ENCODE results near the gene B3GALT6.

The B3GALT6 gene

DNA sequence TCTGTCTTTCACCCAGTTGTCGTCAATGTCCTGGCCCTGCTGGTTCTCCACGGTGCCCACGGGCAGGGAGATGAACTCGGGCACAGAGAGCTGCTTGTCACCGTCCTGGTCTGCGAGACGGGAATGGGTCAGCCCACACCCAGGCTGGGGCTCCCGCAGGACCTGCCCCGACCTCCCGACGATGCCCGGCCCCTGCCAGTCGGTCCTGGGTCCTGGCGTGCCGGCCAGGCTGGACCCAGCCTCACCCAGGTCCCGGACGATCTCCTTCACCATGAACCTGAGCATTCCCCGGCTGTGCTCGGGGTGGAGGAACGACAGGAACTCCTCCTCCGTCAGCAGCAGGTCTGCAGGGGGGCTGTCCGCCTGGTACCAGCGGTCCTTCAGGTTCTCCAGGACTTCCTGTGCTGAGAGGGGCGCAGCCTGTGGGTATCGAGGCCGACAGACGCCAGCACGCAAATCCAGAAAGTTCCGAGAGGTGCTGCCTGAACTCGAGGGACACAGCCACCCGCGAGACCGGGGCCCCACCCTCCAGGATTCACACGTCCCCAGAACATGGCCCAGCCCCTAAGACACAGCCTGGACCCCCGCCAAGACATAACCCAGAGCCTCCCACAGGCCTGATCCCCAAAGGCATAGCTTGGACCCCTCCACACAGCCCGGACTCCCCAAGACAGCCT lies 13.4 kb upstream of the B3GALT6 start:
- DNase-seq (ENCODE audit: low read depth), result no peak
- no peak overlapping the region for H3K4me3 ChIP-seq (ENCODE audit: control insufficient read depth, low read depth, low read length)
- TF ChIP-seq, protein P1, sequence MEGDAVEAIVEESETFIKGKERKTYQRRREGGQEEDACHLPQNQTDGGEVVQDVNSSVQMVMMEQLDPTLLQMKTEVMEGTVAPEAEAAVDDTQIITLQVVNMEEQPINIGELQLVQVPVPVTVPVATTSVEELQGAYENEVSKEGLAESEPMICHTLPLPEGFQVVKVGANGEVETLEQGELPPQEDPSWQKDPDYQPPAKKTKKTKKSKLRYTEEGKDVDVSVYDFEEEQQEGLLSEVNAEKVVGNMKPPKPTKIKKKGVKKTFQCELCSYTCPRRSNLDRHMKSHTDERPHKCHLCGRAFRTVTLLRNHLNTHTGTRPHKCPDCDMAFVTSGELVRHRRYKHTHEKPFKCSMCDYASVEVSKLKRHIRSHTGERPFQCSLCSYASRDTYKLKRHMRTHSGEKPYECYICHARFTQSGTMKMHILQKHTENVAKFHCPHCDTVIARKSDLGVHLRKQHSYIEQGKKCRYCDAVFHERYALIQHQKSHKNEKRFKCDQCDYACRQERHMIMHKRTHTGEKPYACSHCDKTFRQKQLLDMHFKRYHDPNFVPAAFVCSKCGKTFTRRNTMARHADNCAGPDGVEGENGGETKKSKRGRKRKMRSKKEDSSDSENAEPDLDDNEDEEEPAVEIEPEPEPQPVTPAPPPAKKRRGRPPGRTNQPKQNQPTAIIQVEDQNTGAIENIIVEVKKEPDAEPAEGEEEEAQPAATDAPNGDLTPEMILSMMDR (IDR thresholded peaks at IDR 0.05; ENCODE audit: control insufficient read depth, insufficient read depth, low read depth, low read length, missing control alignments), result no peak

DNA sequence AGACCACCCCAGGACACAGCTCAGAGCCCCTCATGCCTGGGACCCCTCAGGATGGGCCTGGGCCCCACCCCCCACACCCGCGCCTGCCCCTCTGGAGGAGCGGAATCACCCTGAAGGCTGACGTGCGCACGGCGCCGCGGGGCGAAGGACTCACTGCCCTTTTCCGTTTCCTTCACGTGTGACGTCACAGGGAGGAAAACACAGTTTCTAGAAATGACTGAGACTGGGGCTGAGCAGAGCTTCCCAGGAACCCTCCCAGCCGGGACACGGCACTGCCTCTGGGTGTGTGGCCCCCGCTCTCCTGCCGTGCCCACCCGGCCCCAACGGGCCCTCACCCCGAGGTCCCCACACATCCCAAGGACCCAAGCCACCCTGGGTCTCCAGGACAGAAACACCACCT lies 12.7 kb upstream of the B3GALT6 start:
- TF ChIP-seq, protein P1 (IDR thresholded peaks at IDR 0.05; ENCODE audit: control insufficient read depth, insufficient read depth, low read depth, low read length, missing control alignments), result no peak
- DNase-seq (ENCODE audit: low read depth), result no peak
- no peak overlapping the region for H3K4me3 ChIP-seq (ENCODE audit: control insufficient read depth, low read depth, low read length)

DNA sequence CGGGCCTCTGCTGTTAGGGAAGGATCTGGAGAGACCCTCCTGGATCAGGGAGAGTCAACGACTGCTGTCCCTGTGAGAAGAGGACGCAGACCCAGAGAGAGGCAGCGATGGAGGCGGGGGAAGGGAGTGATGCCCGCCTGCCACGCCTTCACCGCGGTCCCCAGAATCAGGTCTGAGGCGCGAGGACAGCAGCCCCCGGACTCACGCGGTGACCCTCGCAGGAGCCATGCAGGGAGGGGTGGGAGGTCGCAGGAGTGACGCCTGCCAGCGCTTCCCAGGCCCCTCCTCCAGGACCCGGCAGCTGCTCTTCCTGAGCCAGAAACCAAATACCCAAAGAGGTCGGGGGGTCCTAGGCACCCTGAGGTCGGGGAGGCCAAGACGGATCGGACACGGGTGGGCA lies 11.8 kb upstream of the B3GALT6 start:
- no peak overlapping the region for H3K4me3 ChIP-seq (ENCODE audit: control insufficient read depth, low read depth, low read length)
- no peak for DNase-seq (ENCODE audit: low read depth)
- TF ChIP-seq, protein P1 (IDR thresholded peaks at IDR 0.05; ENCODE audit: control insufficient read depth, insufficient read depth, low read depth, low read length, missing control alignments), result no peak

DNA sequence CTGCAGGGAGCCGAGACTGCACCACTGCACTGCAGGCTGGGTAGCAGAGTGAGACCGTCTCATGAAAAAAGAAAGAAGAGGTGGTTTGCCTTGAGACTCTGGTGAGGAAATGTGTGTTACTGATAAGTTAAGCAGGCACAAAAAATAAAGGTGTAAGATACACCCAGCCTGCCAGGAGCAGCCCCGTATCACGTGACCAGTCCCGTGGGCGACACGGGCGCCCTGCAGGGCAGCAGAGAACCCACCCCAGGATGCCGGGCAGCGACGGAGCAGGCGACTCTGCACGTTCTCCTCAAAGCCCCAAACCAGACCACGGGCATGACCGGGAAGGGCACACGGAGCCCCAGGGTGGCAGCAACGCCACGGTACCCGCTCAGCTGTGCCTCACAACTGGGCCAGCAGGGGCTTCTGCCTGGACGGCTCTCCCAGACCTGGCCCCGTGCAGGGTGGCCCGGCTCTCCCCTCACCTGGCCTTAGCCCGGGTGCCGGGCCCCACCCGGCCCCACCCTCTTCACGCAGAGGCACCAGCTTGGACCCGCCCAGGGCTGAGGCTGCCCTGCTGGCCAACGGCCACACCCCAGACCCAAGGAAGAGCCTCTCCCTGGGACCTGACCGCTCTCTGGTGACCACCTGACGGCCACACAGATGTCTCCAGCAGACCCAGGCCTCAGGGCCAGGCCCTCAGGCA lies 10.0 kb upstream of the B3GALT6 start:
- no peak overlapping the region for H3K4me3 ChIP-seq (ENCODE audit: control insufficient read depth, low read depth, low read length)
- DNase-seq (ENCODE audit: low read depth), result no peak
- TF ChIP-seq, protein P1 (IDR thresholded peaks at IDR 0.05; ENCODE audit: control insufficient read depth, insufficient read depth, low read depth, low read length, missing control alignments), result no peak

DNA sequence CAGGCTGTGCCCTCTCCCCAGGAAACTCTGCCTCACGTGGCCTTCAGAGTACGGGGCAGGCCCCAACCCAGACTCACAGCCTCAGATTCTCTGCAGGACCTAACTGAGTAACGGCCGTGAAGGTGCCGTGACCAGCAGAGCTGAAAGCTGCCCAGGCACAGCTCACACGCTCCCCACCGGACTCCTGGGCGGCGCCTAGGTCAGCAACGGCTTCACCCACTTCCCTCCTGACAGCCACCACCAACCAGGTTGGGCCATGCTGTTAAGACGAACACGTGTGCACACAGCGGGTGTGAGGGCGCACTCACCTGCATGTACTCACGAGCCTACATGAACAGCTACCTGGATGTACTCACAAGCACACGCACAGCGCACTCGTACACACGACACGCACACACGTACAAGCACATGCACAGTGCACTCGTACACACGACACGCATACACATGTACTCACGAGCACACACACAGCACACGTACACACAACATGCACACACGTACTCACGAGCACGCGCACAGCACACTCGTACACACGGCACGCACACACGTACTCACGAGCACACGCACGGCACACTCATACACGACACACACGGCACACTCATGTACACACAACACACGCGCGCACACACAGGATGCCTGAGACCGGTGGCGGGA lies 9.3 kb upstream of the B3GALT6 start:
- DNase-seq (ENCODE audit: low read depth), result no peak

DNA sequence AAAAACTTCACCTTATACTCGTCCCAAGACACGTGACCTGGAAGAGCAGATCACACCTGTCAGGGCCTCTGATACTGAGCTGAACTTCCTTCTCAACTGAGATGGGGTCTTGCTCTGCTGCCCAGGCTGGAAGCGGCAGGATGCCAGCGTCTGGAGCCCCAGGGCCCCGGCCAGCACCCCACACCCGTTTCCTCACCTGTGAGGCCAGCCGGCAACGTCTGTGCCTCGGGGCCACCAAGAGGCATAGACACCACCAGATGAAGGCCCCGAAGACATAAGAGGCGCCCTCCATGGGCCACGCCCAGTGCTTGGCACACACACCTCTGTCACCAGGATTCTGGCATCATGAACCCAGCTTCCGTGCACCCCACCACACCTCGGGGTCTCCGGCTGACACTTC lies 8.7 kb upstream of the B3GALT6 start:
- TF ChIP-seq, protein P1 (IDR thresholded peaks at IDR 0.05; ENCODE audit: control insufficient read depth, insufficient read depth, low read depth, low read length, missing control alignments), result no peak
- H3K4me3 ChIP-seq (ENCODE audit: control insufficient read depth, low read depth, low read length), result no peak overlapping the region
- DNase-seq (ENCODE audit: low read depth), result no peak

More for the DNA sequence above, 9.3 kb upstream of the B3GALT6 start:
- TF ChIP-seq, protein P1 (IDR thresholded peaks at IDR 0.05; ENCODE audit: control insufficient read depth, insufficient read depth, low read depth, low read length, missing control alignments), result no peak
- H3K4me3 ChIP-seq (ENCODE audit: control insufficient read depth, low read depth, low read length), result no peak overlapping the region
